Tibial nerve (tissue), 4 donors: ENCODE data around the gene ANKRD28. TPM values are rescaled to one million over a fixed set of nuclear protein-coding genes. Genes with fewer than 3 reads are reported as not detected.

ENCODE experiments used
- small RNA-seq: library from RNA; depleted of rRNA; stranded (forward); fragments of <200 nt; gene quantifications from one replicate; pipeline ENCODE3, GENCODE V24; 2016
- total RNA-seq, 4 donors: library from RNA; depleted of rRNA; stranded (reverse); fragments of >200 nt; gene quantifications; one replicate each; pipeline ENCODE4 v1.1.0, GENCODE V29; 2016

The ANKRD28 gene
- total RNA-seq, 4 donors from 2014 or later, result 78.3 to 93.6 (median 81.0) TPM

Small RNAs within 50 kb of the gene (small RNA-seq; reads per million reads assigned to genes)
- not detected for gene MIR3134
- gene RN7SL4P, result not detected

Other genes with a start within 250 kb of the ANKRD28 start
- 10 to 100 TPM; 19.0 to 33.3 (median 24.2) TPM for gene HACL1, start 196.4 kb downstream of the ANKRD28 start, total RNA-seq
- gene BTD, start 196.2 kb downstream of the ANKRD28 start, total RNA-seq, result 10 to 100 TPM; 14.4 to 50.0 (median 40.2) TPM